ENCODE measurements around the gene LCN6. TPM values are rescaled to one million over a fixed set of nuclear protein-coding genes. Genes with fewer than 3 reads are reported as not detected.

Gene LCN6
- polyA plus RNA-seq, 2 donors = 9.0 to 14.4 TPM

DNA sequence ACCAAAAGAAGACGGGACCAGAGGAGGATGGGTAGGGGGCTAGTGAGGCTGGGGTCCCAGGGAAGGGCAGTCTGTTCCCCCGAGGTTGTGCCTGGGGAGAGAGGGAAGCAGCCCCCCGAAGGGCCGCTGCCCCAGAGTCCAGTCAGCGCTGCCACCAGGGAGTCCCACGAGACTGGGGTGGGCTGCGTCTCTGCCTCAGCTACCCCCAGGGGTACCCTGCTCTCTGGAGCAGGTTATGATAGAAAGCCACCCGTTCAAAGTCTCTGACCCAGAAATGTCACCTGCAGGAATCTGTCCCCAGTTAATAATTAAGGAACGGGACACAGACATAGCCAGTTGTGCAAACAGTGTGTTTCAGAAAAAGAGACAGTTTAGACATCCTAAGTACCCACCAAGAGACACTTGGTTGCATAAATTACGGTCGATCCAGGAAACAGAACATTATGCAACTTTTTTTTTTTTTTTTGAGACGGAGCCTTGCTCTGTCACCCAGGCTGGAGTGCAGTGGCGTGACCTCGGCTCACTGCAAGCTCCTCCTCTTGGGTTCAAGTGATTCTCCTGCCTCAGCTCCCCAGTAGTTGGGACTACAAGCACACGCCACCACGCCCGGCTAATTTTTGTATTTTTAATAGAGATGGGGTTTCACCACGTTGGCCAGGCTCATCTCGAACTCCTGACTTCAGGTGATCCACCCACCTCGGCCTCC, 50.4 kb downstream of the LCN6 start:
- H3K4me3 ChIP-seq (ENCODE audit: low read depth in 1 of 2, low read length in 2 of 2) = no peak overlapping the region
- H3K4me1 ChIP-seq (ENCODE audit: control insufficient read depth in 2 of 2, insufficient read depth in 2 of 2, low read length in 1 of 2) = peaks cover 0 to 18% of the 10 kb centered on the region in 2 donors
- H3K9me3 ChIP-seq (ENCODE audit: control insufficient read depth in 2 of 2, insufficient read depth in 1 of 2, low read depth in 1 of 2, low read length in 1 of 2) = no peaks in the 10 kb centered on the region
- WGBS, 2 donors = 51 to 66% methylated on average over 20 of the region's 20 CpGs
- H3K27me3 ChIP-seq (ENCODE audit: control insufficient read depth in 1 of 2, insufficient read depth in 2 of 2, low read length in 2 of 2) = no peaks in the 10 kb centered on the region
- H3K27ac ChIP-seq (ENCODE audit: low read depth in 2 of 2, low read length in 1 of 2) = no peak overlapping the region
- H3K36me3 ChIP-seq (ENCODE audit: control insufficient read depth in 2 of 2, insufficient read depth in 2 of 2, low read length in 1 of 2) = no peaks in the 10 kb centered on the region

DNA sequence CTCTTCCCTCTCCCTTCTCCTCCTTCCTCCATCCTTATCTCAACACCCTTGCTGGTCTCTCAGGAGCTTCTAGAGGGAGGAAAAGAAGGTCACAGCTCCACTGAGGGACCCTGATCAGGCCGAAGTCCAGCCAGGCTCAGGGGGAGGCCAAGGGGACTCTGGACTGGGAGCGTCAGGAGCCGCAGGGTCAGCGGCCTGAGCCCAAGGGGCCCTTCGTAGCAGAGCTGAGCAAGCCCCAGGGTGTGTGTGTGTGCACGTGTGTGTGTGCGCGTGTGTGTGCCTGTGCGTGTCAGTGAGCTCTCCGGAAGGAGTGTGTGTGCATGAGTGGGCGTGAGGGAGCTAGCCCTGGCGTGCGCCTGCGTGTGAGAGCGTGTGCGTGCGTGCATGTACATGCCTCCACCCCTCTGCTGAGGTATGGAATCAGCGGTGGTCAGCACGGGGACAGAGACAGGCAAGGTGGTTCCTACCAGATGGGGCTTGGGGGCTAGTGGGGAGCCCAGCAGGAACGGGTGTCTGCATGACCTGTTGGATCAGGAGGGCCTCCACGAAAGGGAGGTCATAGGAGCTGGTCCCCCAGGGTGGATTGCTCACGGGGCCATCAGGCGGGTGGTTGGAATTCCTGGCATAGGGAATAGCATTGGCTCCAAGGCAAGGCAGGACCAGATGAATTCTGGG, 51.0 kb downstream of the LCN6 start:
- H3K27ac ChIP-seq (ENCODE audit: low read depth in 2 of 2, low read length in 1 of 2) = no peak overlapping the region
- no peaks in the 10 kb centered on the region for H3K36me3 ChIP-seq (ENCODE audit: control insufficient read depth in 2 of 2, insufficient read depth in 2 of 2, low read length in 1 of 2)
- H3K9me3 ChIP-seq (ENCODE audit: control insufficient read depth in 2 of 2, insufficient read depth in 1 of 2, low read depth in 1 of 2, low read length in 1 of 2) = no peaks in the 10 kb centered on the region
- H3K4me3 ChIP-seq (ENCODE audit: low read depth in 1 of 2, low read length in 2 of 2) = no peak overlapping the region
- 54 to 59% methylated on average over 23 of the region's 23 CpGs for WGBS, 2 donors
- peaks cover 0 to 24% of the 10 kb centered on the region in 2 donors for H3K4me1 ChIP-seq (ENCODE audit: control insufficient read depth in 2 of 2, insufficient read depth in 2 of 2, low read length in 1 of 2)
- no peaks in the 10 kb centered on the region for H3K27me3 ChIP-seq (ENCODE audit: control insufficient read depth in 1 of 2, insufficient read depth in 2 of 2, low read length in 2 of 2)

DNA sequence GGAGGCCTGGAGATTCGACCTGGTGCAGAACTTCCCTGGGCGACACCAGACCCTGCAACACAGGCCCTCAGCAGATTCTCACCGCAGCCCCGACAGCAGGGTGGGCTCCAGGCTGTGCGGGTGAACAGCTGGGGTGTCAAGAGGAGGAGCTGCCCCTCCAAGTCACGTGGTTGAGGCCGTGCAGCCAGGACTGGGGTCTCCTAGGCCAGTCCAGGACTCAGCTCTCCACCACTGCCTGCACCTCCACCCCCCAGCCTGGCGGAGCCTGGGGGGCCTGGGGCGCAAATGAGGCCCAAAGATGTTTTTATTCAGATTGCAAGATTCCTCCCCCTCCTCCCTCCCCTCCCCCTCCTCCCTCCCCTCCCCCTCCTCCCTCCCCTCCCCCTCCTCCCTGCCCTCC, 51.8 kb downstream of the LCN6 start:
- H3K4me3 ChIP-seq (ENCODE audit: low read depth in 1 of 2, low read length in 2 of 2) = no peak overlapping the region
- H3K4me1 ChIP-seq (ENCODE audit: control insufficient read depth in 2 of 2, insufficient read depth in 2 of 2, low read length in 1 of 2) = peaks cover 0 to 25% of the 10 kb centered on the region in 2 donors

DNA sequence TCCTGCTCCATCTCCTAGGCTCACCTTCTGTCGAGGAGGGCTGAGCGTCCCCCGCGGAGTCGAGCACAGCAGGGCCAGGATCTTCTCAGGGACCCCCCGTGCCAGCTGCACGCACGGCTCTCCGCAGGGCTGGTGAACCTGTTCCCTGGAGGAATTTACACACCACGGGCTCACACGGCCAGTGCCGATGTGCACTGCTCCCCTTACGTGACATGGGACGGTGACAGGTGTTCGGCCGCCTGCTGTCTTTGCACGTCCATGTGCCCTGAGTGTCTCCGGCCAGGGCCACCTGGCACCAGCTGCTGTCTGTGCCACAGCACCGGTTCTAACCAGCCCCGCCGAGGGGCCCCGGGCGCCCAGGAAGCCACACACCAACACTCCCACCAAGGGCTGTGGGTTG, 52.4 kb downstream of the LCN6 start:
- WGBS, 2 donors = 62 to 82% methylated on average over 23 of the region's 23 CpGs
- no peak overlapping the region for H3K27ac ChIP-seq (ENCODE audit: low read depth in 2 of 2, low read length in 1 of 2)
- H3K9me3 ChIP-seq (ENCODE audit: control insufficient read depth in 2 of 2, insufficient read depth in 1 of 2, low read depth in 1 of 2, low read length in 1 of 2) = no peaks in the 10 kb centered on the region
- no peak overlapping the region for H3K4me3 ChIP-seq (ENCODE audit: low read depth in 1 of 2, low read length in 2 of 2)
- no peaks in the 10 kb centered on the region for H3K36me3 ChIP-seq (ENCODE audit: control insufficient read depth in 2 of 2, insufficient read depth in 2 of 2, low read length in 1 of 2)
- H3K4me1 ChIP-seq (ENCODE audit: control insufficient read depth in 2 of 2, insufficient read depth in 2 of 2, low read length in 1 of 2) = peaks cover 0 to 30% of the 10 kb centered on the region in 2 donors
- no peaks in the 10 kb centered on the region for H3K27me3 ChIP-seq (ENCODE audit: control insufficient read depth in 1 of 2, insufficient read depth in 2 of 2, low read length in 2 of 2)

More for the DNA sequence above, 51.8 kb downstream of the LCN6 start:
- H3K9me3 ChIP-seq (ENCODE audit: control insufficient read depth in 2 of 2, insufficient read depth in 1 of 2, low read depth in 1 of 2, low read length in 1 of 2) = no peaks in the 10 kb centered on the region
- H3K27ac ChIP-seq (ENCODE audit: low read depth in 2 of 2, low read length in 1 of 2) = no peak overlapping the region
- WGBS, 2 donors = 60 to 70% methylated on average over 9 of the region's 9 CpGs
- H3K36me3 ChIP-seq (ENCODE audit: control insufficient read depth in 2 of 2, insufficient read depth in 2 of 2, low read length in 1 of 2) = no peaks in the 10 kb centered on the region
- no peaks in the 10 kb centered on the region for H3K27me3 ChIP-seq (ENCODE audit: control insufficient read depth in 1 of 2, insufficient read depth in 2 of 2, low read length in 2 of 2)

DNA sequence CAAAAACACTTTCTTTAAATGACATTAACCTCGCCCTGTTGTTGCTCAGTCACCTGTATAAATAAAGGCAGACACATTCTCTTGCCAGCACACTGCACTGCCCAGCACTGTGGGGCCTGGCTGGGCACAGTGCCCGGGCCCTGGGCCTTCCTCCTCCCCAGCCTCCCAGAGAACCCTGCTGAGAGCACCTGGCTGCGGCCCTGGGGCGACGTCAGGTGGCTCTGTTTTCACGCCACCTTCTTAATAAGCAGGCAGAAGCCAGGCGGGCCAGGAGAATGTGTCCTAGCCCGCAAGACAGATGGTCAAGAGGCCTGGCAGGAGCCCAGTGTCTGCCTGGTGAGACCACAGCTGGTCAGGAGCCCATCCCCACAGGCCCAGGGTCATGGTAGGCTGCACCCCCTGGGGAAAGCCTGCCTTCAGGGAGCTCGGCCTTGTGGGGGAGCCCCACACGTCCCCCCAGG, 52.9 kb downstream of the LCN6 start:
- no peak overlapping the region for H3K4me3 ChIP-seq (ENCODE audit: low read depth in 1 of 2, low read length in 2 of 2)
- H3K27ac ChIP-seq (ENCODE audit: low read depth in 2 of 2, low read length in 1 of 2) = peak overlapping the region in 1 of 2 donors; percentile 8
- no peaks in the 10 kb centered on the region for H3K36me3 ChIP-seq (ENCODE audit: control insufficient read depth in 2 of 2, insufficient read depth in 2 of 2, low read length in 1 of 2)
- peaks cover 0 to 35% of the 10 kb centered on the region in 2 donors for H3K4me1 ChIP-seq (ENCODE audit: control insufficient read depth in 2 of 2, insufficient read depth in 2 of 2, low read length in 1 of 2)
- H3K27me3 ChIP-seq (ENCODE audit: control insufficient read depth in 1 of 2, insufficient read depth in 2 of 2, low read length in 2 of 2) = no peaks in the 10 kb centered on the region
- 58 to 62% methylated on average over 10 of the region's 10 CpGs for WGBS, 2 donors
- H3K9me3 ChIP-seq (ENCODE audit: control insufficient read depth in 2 of 2, insufficient read depth in 1 of 2, low read depth in 1 of 2, low read length in 1 of 2) = no peaks in the 10 kb centered on the region

DNA sequence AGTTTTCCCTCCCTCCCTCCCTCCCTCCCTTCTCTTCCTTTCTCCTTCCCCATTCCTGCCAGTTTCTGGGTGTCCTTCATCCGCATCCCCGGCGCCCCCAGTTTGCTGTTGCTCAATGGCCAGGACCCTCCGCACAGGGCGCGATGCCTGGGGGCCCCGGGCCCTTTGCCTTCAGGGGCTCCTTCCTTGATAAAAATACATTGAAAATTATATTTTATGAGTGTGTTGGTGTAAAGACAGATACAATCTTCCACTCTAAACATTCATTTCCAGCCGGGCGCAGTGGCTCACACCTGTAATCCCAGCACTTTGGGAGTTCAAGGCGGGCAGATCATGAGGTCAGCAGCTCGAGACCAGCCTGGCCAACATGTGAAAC, 53.5 kb downstream of the LCN6 start:
- no peak overlapping the region for H3K27ac ChIP-seq (ENCODE audit: low read depth in 2 of 2, low read length in 1 of 2)
- no peaks in the 10 kb centered on the region for H3K9me3 ChIP-seq (ENCODE audit: control insufficient read depth in 2 of 2, insufficient read depth in 1 of 2, low read depth in 1 of 2, low read length in 1 of 2)
- H3K36me3 ChIP-seq (ENCODE audit: control insufficient read depth in 2 of 2, insufficient read depth in 2 of 2, low read length in 1 of 2) = no peaks in the 10 kb centered on the region
- no peaks in the 10 kb centered on the region for H3K27me3 ChIP-seq (ENCODE audit: control insufficient read depth in 1 of 2, insufficient read depth in 2 of 2, low read length in 2 of 2)
- no peak overlapping the region for H3K4me3 ChIP-seq (ENCODE audit: low read depth in 1 of 2, low read length in 2 of 2)
- WGBS, 2 donors = 78 to 86% methylated on average over 11 of the region's 11 CpGs
- peaks cover 0 to 41% of the 10 kb centered on the region in 2 donors for H3K4me1 ChIP-seq (ENCODE audit: control insufficient read depth in 2 of 2, insufficient read depth in 2 of 2, low read length in 1 of 2)

DNA sequence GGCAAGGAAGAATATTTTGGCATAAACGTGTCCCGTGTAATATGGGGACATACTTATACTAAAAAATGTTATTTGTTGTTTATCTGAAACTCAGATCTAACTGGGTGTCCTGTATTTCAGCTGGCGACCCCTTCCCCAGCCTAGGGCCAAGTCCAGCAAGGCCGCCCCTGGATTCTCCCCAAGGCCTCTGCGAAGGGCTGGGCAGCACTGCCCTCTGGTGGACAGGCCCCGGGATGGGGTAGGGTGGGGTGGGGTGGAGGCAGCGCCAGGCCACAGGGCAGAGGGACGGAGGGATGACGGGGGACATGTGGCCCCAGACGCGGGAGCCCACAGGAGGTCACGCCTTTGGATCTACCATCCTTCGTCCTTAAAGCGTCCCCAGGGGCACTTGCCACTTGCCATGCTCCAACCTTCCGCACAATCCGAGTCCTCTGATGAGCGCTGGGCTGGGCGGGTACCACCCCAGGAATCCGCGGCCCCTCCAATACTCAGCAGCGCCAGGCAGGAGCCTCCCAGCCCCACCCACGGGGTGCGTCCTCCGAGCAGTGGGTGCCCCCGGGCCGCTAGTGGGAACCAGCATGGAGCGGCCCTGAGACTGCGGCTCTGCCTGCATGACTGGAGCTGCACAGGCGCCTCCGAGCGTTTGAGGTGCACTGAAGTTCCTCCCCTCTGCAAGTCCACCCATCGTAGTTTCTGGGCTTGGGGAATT, 54.0 kb downstream of the LCN6 start:
- Histone ChIP-seq H3K27ac (ENCODE audit: low read depth in 2 of 2, low read length in 1 of 2) (peak overlapping the region; percentile 90 to 91), H3K27me3 (ENCODE audit: control insufficient read depth in 1 of 2, insufficient read depth in 2 of 2, low read length in 2 of 2) (no peaks in the 10 kb centered on the region), H3K4me3 (ENCODE audit: low read depth in 1 of 2, low read length in 2 of 2) (no peak overlapping the region), H3K36me3 (ENCODE audit: control insufficient read depth in 2 of 2, insufficient read depth in 2 of 2, low read length in 1 of 2) (no peaks in the 10 kb centered on the region), H3K4me1 (ENCODE audit: control insufficient read depth in 2 of 2, insufficient read depth in 2 of 2, low read length in 1 of 2) (peaks cover 0 to 41% of the 10 kb centered on the region in 2 donors), H3K9me3 (ENCODE audit: control insufficient read depth in 2 of 2, insufficient read depth in 1 of 2, low read depth in 1 of 2, low read length in 1 of 2) (no peaks in the 10 kb centered on the region)
- 29 to 32% methylated on average over 28 to 32 of the region's 32 CpGs for WGBS, 2 donors

Other genes with a start within 250 kb of the LCN6 start
- gene NOTCH1, start 202.5 kb downstream of the LCN6 start, polyA plus RNA-seq = 10 to 100 TPM in 1 of 2 donors, 1 to 10 TPM in 1; 9.6 to 19.8 TPM
- gene EGFL7, start 85.6 kb downstream of the LCN6 start, polyA plus RNA-seq = 10 to 100 TPM; 34.5 to 43.2 TPM
- gene AGPAT2, start 61.1 kb downstream of the LCN6 start, polyA plus RNA-seq = 100 to 1,000 TPM in 1 of 2 donors, 10 to 100 TPM in 1; 90.7 to 100 TPM
- gene DIPK1B, start 36.0 kb downstream of the LCN6 start, polyA plus RNA-seq = 1 to 10 TPM; 1.6 to 2.5 TPM
- gene LCN10, start 5.6 kb downstream of the LCN6 start, polyA plus RNA-seq = 10 to 100 TPM in 1 of 2 donors, 1 to 10 TPM in 1; 5.3 to 14.9 TPM
- gene LCN8, start 9.7 kb upstream of the LCN6 start, polyA plus RNA-seq = not detected
- gene LCN15, start 16.0 kb upstream of the LCN6 start, polyA plus RNA-seq = not detected
- 100 to 1,000 TPM in 1 of 2 donors, 10 to 100 TPM in 1; 85.2 to 155 TPM for gene TMEM141, start 42.8 kb upstream of the LCN6 start, polyA plus RNA-seq
- gene CCDC183, start 47.8 kb upstream of the LCN6 start, polyA plus RNA-seq = 1 to 10 TPM in 1 of 2 donors, under 1 TPM in 1; 0.32 to 1.1 TPM
- 10 to 100 TPM; 46.5 to 61.7 TPM for gene RABL6, start 59.4 kb upstream of the LCN6 start, polyA plus RNA-seq
- gene AJM1, start 94.0 kb upstream of the LCN6 start, polyA plus RNA-seq = 1 to 10 TPM; 1.9 to 3.7 TPM
- gene PHPT1, start 100.9 kb upstream of the LCN6 start, polyA plus RNA-seq = 100 to 1,000 TPM in 1 of 2 donors, 10 to 100 TPM in 1; 83.1 to 101 TPM
- 10 to 100 TPM in 1 of 2 donors, 1 to 10 TPM in 1; 3.9 to 11.5 TPM for gene MAMDC4, start 103.8 kb upstream of the LCN6 start, polyA plus RNA-seq
- gene EDF1, start 117.8 kb upstream of the LCN6 start, polyA plus RNA-seq = 100 to 1,000 TPM; 445 to 637 TPM
- 10 to 100 TPM; 11.0 to 16.6 TPM for gene TRAF2, start 138.0 kb upstream of the LCN6 start, polyA plus RNA-seq
- 10 to 100 TPM; 91.4 to 97.3 TPM for gene FBXW5, start 196.2 kb upstream of the LCN6 start, polyA plus RNA-seq
- gene C8G, start 196.7 kb upstream of the LCN6 start, polyA plus RNA-seq = 1 to 10 TPM; 1.2 to 1.8 TPM
- under 1 TPM; 0.24 to 0.77 TPM for gene LCN12, start 203.7 kb upstream of the LCN6 start, polyA plus RNA-seq
- gene PTGDS, start 229.0 kb upstream of the LCN6 start, polyA plus RNA-seq = 10 to 100 TPM; 18.4 to 42.3 TPM
- under 1 TPM; 0.20 to 0.55 TPM for gene LCNL1, start 234.5 kb upstream of the LCN6 start, polyA plus RNA-seq
- gene PAXX, start 243.9 kb upstream of the LCN6 start, polyA plus RNA-seq = 100 to 1,000 TPM in 1 of 2 donors, 10 to 100 TPM in 1; 49.7 to 119 TPM
- 100 to 1,000 TPM; 351 to 474 TPM for gene CLIC3, start 248.0 kb upstream of the LCN6 start, polyA plus RNA-seq

Measured in esophagus (tissue), 2 donors.